Lower leg skin (tissue), 3 donors: ENCODE measurements around the gene NRXN3.

ENCODE experiments used
- POLR2A ChIP-seq, 2 donors: fragments of 450-650 bp; IDR thresholded peaks; one replicate each; pipeline ENCODE4 v1.6.1; 2016 to 2017; ENCODE audit warnings: antibody characterized with exemption in 2 of 2, mild to moderate bottlenecking in 1 of 2, moderate library complexity in 1 of 2
- TF ChIP-seq, protein P1 (sequence below), 3 donors: fragments of 450-650 bp; IDR thresholded peaks; one replicate each; pipeline ENCODE4 v1.5.1; 2016; ENCODE audit warnings: antibody characterized with exemption in 3 of 3, mild to moderate bottlenecking in 3 of 3, moderate library complexity in 2 of 3

DNA sequence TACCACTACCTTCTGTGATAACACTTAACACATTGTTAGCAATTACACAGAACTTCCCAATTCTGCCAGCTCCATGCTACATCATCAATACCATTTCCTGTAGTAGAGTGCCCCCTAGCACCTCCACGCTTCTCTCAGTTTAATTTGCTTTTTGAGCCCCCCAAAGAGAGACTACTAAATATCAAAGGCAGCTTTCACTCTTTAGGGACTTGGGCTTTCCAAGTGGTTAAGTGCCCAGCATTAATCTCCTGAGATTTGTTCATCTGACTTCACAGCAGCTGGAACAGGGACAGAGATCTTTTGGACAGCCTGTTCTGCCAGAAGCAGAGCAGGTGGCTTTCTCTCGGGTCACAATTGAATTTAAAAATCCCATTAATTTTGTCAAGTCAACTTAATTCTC lies 1086.2 kb downstream of the NRXN3 start:
- TF ChIP-seq POLR2A (IDR thresholded peaks at IDR 0.05) = no peak
- TF ChIP-seq, protein P1, sequence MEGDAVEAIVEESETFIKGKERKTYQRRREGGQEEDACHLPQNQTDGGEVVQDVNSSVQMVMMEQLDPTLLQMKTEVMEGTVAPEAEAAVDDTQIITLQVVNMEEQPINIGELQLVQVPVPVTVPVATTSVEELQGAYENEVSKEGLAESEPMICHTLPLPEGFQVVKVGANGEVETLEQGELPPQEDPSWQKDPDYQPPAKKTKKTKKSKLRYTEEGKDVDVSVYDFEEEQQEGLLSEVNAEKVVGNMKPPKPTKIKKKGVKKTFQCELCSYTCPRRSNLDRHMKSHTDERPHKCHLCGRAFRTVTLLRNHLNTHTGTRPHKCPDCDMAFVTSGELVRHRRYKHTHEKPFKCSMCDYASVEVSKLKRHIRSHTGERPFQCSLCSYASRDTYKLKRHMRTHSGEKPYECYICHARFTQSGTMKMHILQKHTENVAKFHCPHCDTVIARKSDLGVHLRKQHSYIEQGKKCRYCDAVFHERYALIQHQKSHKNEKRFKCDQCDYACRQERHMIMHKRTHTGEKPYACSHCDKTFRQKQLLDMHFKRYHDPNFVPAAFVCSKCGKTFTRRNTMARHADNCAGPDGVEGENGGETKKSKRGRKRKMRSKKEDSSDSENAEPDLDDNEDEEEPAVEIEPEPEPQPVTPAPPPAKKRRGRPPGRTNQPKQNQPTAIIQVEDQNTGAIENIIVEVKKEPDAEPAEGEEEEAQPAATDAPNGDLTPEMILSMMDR (IDR thresholded peaks at IDR 0.05) = no peak
